Measurements from ENCODE around the gene LRBA.

DNA sequence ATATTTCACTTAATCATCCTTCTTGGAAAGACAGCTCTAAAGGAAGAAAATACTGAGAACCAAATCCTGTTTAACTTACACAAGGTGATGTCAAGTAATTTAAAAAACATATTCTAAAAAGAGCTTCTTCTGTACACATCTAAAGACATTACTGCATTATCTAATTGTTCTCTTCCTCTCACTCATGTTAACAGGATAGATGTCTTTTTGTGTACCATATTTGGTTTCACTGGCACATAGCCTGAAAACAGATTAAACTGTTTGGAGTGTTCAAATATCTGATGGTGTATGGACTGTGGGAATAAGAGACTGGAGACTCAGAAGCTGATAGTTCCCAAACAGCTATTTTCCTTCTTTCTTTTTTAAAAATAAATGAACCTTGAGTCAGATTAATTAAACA is 646.4 kb downstream of the LRBA start:
- TF ChIP-seq, protein P1, sequence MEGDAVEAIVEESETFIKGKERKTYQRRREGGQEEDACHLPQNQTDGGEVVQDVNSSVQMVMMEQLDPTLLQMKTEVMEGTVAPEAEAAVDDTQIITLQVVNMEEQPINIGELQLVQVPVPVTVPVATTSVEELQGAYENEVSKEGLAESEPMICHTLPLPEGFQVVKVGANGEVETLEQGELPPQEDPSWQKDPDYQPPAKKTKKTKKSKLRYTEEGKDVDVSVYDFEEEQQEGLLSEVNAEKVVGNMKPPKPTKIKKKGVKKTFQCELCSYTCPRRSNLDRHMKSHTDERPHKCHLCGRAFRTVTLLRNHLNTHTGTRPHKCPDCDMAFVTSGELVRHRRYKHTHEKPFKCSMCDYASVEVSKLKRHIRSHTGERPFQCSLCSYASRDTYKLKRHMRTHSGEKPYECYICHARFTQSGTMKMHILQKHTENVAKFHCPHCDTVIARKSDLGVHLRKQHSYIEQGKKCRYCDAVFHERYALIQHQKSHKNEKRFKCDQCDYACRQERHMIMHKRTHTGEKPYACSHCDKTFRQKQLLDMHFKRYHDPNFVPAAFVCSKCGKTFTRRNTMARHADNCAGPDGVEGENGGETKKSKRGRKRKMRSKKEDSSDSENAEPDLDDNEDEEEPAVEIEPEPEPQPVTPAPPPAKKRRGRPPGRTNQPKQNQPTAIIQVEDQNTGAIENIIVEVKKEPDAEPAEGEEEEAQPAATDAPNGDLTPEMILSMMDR (IDR thresholded peaks at IDR 0.05), result no peak
- TF ChIP-seq POLR2A (IDR thresholded peaks at IDR 0.05), result no peak

Data from testis (tissue), 2 donors.